Karpas-422 (cell line): ENCODE measurements around the gene PHYKPL. TPM values are rescaled to one million over a fixed set of nuclear protein-coding genes. Genes with fewer than 3 reads are reported as not detected.

ENCODE experiments used
- DNase-seq: peaks from one replicate; pipeline ENCODE4 v3.0.0-alpha.2; 2015
- H2AFZ ChIP-seq: fragments of 200-600 bp; sonication (generic); 2 replicates; pipeline ENCODE4 v1.6.1; 2014; ENCODE audit warnings: antibody characterized with exemption, low read length, mixed read lengths
- H3K27ac ChIP-seq: fragments of 200-600 bp; sonication (generic); 2 replicates; pipeline ENCODE4 v1.5.1; 2014; ENCODE audit warnings: mild to moderate bottlenecking, low read length, moderate library complexity
- H3K27me3 ChIP-seq: fragments of 200-600 bp; sonication (generic); 2 replicates; pipeline ENCODE4 v1.6.1; 2014; ENCODE audit warnings: low read length, mixed read lengths
- H3K36me3 ChIP-seq: fragments of 200-600 bp; sonication (generic); 2 replicates; pipeline ENCODE4 v1.6.1; 2014; ENCODE audit warnings: low read length, mixed read lengths; ENCODE audit not compliant: insufficient read depth
- H3K4me1 ChIP-seq: fragments of 200-600 bp; sonication (generic); 2 replicates; pipeline ENCODE4 v1.6.1; 2014; ENCODE audit warnings: mild to moderate bottlenecking, low read length, mixed read lengths
- H3K4me2 ChIP-seq: fragments of 200-600 bp; sonication (generic); 2 replicates; pipeline ENCODE4 v1.6.1; 2014; ENCODE audit warnings: low read length, low read depth, mild to moderate bottlenecking; ENCODE audit not compliant: poor library complexity, severe bottlenecking
- H3K4me3 ChIP-seq: fragments of 200-600 bp; sonication (generic); 2 replicates; pipeline ENCODE4 v1.5.1; 2014; ENCODE audit warnings: mild to moderate bottlenecking, antibody characterized with exemption, low read length, mixed read lengths
- H3K79me2 ChIP-seq: fragments of 200-600 bp; sonication (generic); 2 replicates; pipeline ENCODE4 v1.6.1; 2014; ENCODE audit warnings: mild to moderate bottlenecking, low read length, mixed read lengths
- H3K9ac ChIP-seq: fragments of 200-600 bp; sonication (generic); 2 replicates; pipeline ENCODE4 v1.6.0; 2014; ENCODE audit warnings: low read length
- H3K9me2 ChIP-seq: fragments of 200-600 bp; sonication (generic), shearing (Covaris generic); replicated peaks from 2 replicates; pipeline ENCODE4 v1.6.0; 2014; ENCODE audit warnings: mild to moderate bottlenecking, low read length, moderate library complexity; ENCODE audit not compliant: insufficient read depth
- H3K9me3 ChIP-seq: fragments of 300-700, 200-600 bp; sonication (generic); 2 replicates; pipeline ENCODE4 v1.6.1; 2014; ENCODE audit warnings: low read length, mixed read lengths
- H4K20me1 ChIP-seq: fragments of 200-600 bp; sonication (generic); 2 replicates; pipeline ENCODE4 v1.6.1; 2014; ENCODE audit warnings: mild to moderate bottlenecking, antibody characterized with exemption, low read length, low read depth; ENCODE audit not compliant: insufficient read depth
- total RNA-seq: library from RNA; depleted of rRNA; stranded (reverse); fragments of >200 nt; shearing (Covaris generic); gene quantifications from 2 replicates; pipeline ENCODE4 v1.2.3, GENCODE V29; 2014; ENCODE audit warnings: low replicate concordance

Gene PHYKPL
- total RNA-seq, 1 experiment from 2014 or later: 116 TPM

DNA sequence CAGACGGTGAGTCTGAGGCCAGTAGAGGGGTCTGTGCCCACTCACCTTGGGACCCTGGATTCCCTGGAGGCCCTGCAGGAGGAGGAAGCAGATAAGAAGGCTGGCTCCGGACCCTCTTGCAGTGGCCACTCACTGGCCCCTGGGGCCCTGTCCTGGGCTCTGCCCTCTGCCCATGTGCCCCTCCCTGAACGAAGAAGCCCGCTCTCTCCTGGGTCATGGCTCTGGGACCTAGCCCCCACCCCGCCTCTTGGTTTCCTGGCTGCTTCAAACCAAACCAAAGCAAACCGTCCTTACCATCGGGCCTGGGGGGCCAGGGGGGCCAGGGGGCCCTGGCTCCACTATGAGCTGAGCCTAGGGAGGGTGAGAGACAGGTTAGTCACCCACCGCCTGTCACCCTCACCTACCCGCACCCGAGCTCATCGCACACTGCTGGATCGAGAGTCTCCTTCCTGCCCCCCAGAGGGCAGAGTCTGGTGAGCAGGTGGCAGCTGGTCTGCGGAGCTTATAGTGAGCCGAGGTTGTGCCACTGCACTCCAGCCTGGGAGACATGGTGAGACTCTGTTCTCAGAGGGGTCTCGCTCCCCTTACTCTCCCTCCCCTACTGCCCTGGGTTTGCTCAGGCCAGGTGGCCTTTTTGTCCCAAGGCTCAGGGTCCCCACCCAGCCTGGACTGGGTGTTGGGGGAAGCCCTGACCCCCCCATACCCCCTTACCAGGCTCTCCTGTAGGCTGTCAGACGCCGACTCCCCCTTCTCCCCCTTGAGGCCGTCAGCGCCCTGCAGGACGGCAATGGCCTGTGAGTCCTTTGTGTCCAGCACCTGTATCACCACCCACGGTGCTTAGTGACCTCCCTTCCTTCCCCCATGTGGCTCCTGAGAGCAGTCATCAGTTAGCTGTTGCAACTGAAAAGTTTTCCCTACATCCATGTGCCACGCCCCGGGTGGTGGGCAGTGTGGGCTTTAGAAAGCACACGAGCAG, 15.2 kb upstream of the PHYKPL start:
- no peak overlapping the region for H2AFZ ChIP-seq
- no peaks in the 10 kb centered on the region for H4K20me1 ChIP-seq
- H3K27me3 ChIP-seq: no peaks in the 10 kb centered on the region
- no peaks in the 10 kb centered on the region for H3K36me3 ChIP-seq
- H3K79me2 ChIP-seq: no peaks in the 10 kb centered on the region
- H3K4me2 ChIP-seq: peak overlapping the region; percentile 68
- no peaks in the 10 kb centered on the region for H3K9me2 ChIP-seq
- H3K4me3 ChIP-seq: peak overlapping the region; percentile 57; the same call in 1 of the 2 replicates
- H3K27ac ChIP-seq: peak overlapping the region; percentile 100
- peak overlapping the region; percentile 79 for H3K9ac ChIP-seq
- H3K4me1 ChIP-seq: peaks cover 85% of the 10 kb centered on the region
- no peaks in the 10 kb centered on the region for H3K9me3 ChIP-seq
- peak; percentile 84 for DNase-seq

DNA sequence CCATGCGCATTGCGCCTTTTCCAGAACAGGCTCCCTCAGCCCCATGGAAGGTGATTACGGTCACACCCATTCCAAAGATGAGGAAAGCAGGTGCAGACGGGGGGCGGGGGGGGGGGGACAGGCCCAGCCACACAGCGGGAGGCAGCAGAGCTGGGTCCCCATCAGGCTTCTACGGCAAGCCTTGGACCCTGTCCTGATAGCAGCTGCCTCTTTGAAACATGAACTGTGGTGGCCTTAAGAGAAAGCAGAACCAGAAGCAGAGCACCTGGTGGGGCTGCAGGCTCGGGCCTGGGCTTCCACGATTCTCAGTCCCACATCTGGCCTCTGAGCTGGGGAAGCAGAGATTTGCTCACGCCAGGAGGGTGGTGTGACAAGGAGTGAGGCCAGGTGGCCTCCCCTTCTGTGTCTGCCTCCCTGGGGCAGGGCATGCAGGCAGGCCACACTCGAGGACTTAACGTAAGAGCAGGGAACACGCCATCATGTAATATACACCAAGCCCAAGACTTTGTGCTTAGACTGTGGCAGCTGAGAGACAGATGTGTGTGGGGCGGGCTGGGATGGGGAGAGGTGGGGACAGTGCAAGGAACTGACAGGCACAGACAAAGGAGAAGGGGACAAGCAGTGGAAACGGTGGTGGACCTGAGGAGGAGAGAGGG, 14.2 kb upstream of the PHYKPL start:
- Histone ChIP-seq H3K9me2 (no peaks in the 10 kb centered on the region), H3K27ac (peak overlapping the region; percentile 100)

DNA sequence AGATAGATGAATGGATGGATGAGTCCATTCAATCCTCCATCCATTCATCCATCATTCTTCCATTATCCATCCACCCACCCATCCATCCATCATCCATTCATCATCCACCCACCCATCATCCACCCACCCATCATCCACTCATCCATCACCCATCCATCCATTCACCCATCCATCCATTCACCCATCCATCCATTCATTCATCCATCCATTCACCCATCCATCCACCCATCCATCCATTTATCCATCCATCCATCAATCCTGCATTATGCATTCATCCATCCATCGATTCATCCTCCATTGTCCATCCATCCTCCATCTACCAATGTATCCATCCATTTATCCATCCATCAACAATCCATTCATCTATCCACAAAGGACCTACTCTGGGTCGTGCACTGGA, 12.8 kb upstream of the PHYKPL start:
- no peaks in the 10 kb centered on the region for H3K9me2 ChIP-seq

More for the DNA sequence above, 14.2 kb upstream of the PHYKPL start:
- Histone ChIP-seq H3K9me3 (no peaks in the 10 kb centered on the region), H3K27me3 (no peaks in the 10 kb centered on the region), H3K36me3 (no peaks in the 10 kb centered on the region), H3K4me3 (no peak overlapping the region), H3K9ac (peak overlapping the region; percentile 79), H3K4me2 (peak overlapping the region; percentile 68), H3K4me1 (peaks cover 76% of the 10 kb centered on the region), H4K20me1 (no peaks in the 10 kb centered on the region), H3K79me2 (no peaks in the 10 kb centered on the region), H2AFZ (no peak overlapping the region)
- peak; percentile 87 for DNase-seq

DNA sequence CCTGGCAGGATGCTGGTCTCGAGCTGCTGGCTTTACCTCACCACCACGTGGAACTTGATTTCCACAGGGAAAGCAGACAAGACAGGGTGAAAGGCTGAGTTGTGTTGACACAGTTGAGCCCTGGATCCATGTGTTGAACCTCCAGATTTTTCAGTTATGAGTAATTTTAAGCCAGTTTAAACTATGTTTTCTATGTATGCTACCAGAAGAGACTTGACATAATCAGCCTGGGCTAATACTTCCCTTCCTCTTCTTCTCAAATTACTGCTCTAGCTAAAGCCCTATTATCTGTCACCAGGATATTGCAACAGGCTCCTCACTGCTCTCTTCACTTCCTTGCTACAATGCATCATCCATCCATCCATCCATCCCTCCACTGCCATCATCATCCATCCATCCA, 12.0 kb upstream of the PHYKPL start:
- Histone ChIP-seq H4K20me1 (no peaks in the 10 kb centered on the region), H2AFZ (no peak overlapping the region), H3K9me2 (no peaks in the 10 kb centered on the region), H3K9ac (peak overlapping the region; percentile 56), H3K4me2 (peak overlapping the region; percentile 20), H3K79me2 (no peaks in the 10 kb centered on the region), H3K36me3 (no peaks in the 10 kb centered on the region), H3K27me3 (no peaks in the 10 kb centered on the region), H3K9me3 (no peaks in the 10 kb centered on the region), H3K27ac (peak overlapping the region; percentile 83), H3K4me3 (no peak overlapping the region), H3K4me1 (peaks cover 71% of the 10 kb centered on the region)
- peak; percentile 48 for DNase-seq

More for the DNA sequence above, 12.8 kb upstream of the PHYKPL start:
- Histone ChIP-seq H3K27me3 (no peaks in the 10 kb centered on the region), H3K4me1 (peaks cover 71% of the 10 kb centered on the region), H3K4me3 (no peak overlapping the region), H3K79me2 (no peaks in the 10 kb centered on the region), H4K20me1 (no peaks in the 10 kb centered on the region), H3K9me3 (no peaks in the 10 kb centered on the region), H3K4me2 (peak overlapping the region; percentile 2), H3K27ac (peak overlapping the region; percentile 100; the same call in 1 of the 2 replicates), H3K36me3 (no peaks in the 10 kb centered on the region), H3K9ac (no peak overlapping the region), H2AFZ (no peak overlapping the region)
- DNase-seq: no peak

DNA sequence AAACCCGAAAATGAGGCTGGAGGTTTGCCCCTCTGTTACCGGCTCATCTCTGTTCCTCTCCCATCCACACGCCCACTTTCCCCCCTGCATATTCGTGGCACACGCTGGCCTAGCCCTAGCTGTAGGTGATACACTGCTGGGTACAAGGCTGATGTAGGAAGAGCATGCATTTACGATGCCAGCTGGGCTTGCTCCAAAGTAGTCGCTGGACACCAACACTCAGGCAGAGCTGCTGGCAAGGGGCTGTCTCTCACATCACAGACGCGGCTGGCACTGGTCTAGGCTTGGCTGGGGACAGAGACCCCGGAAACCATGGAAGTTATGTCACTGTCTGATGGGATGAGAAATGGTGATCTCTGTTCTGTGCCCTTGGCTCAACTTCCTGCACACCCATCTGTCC, 9.8 kb upstream of the PHYKPL start:
- Histone ChIP-seq H3K36me3 (no peaks in the 10 kb centered on the region), H3K4me2 (no peak overlapping the region), H3K9me3 (no peaks in the 10 kb centered on the region), H3K27me3 (no peaks in the 10 kb centered on the region), H3K27ac (no peak overlapping the region), H2AFZ (no peak overlapping the region), H3K4me1 (peaks cover 68% of the 10 kb centered on the region), H3K79me2 (no peaks in the 10 kb centered on the region), H3K4me3 (no peak overlapping the region), H3K9ac (no peak overlapping the region), H4K20me1 (no peaks in the 10 kb centered on the region), H3K9me2 (no peaks in the 10 kb centered on the region)
- peak; percentile 38 for DNase-seq

DNA sequence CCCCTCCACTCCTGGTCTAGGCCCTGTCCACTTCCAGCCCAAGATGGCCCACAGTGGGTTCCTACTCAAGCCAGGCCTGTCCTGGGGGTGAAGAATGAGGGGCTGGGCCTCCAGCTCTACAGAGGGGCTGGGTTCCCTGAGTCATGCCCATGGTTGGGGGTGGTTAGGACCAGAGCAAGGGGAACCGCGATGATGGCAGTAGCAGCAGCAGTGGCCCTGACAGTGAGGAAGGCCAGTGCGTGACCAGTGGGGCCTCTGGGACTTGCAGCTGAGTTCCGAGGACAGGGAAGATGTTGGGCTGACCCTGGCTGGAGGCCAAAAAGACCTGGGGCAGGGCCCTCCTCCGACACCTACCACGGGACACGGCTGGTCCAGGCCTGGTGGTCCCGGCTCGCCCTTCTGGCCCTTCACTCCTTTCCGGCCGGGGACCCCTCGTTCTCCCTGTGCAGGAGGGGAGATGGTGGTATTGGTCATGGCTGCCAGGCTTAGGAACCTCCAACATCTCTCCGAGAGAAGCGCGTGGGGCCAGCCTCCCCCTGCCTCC, 9.2 kb upstream of the PHYKPL start:
- H3K79me2 ChIP-seq: no peaks in the 10 kb centered on the region
- H3K4me2 ChIP-seq: no peak overlapping the region
- no peak overlapping the region for H3K4me3 ChIP-seq
- no peaks in the 10 kb centered on the region for H3K36me3 ChIP-seq
- H3K9me3 ChIP-seq: no peaks in the 10 kb centered on the region
- no peak overlapping the region for H3K9ac ChIP-seq
- H3K9me2 ChIP-seq: no peaks in the 10 kb centered on the region
- H3K27me3 ChIP-seq: no peaks in the 10 kb centered on the region
- no peak for DNase-seq
- no peak overlapping the region for H2AFZ ChIP-seq
- H3K27ac ChIP-seq: no peak overlapping the region
- H4K20me1 ChIP-seq: no peaks in the 10 kb centered on the region
- peaks cover 61% of the 10 kb centered on the region for H3K4me1 ChIP-seq

DNA sequence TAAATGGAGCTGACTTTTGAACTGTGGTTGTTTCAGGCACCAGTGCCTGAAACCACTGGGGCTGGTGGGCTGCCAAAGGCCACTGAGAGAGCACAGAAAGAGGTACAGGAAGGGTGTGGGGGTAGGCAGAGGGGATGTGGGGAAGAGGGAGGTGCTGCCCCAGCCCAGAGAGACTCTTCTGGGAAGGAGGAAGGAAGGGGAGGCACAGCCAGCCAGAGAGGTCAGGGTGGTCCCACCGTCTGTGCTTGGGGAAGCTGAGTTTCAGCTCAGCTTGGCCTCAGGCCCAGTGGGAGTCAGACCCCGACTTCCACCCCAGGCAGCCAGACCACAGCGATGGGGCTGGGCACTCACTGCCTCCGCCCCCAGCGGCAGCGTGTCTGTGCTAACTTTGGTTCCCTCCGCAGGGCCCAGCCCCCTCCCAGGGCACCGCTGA, 8.6 kb upstream of the PHYKPL start:
- peak overlapping the region; percentile 68 for H3K27ac ChIP-seq
- DNase-seq: no peak
- no peaks in the 10 kb centered on the region for H3K9me3 ChIP-seq
- H3K27me3 ChIP-seq: no peaks in the 10 kb centered on the region
- H3K9me2 ChIP-seq: no peaks in the 10 kb centered on the region
- no peak overlapping the region for H3K9ac ChIP-seq
- H3K4me1 ChIP-seq: peaks cover 56% of the 10 kb centered on the region
- no peaks in the 10 kb centered on the region for H4K20me1 ChIP-seq
- no peaks in the 10 kb centered on the region for H3K36me3 ChIP-seq
- H2AFZ ChIP-seq: no peak overlapping the region
- no peaks in the 10 kb centered on the region for H3K79me2 ChIP-seq
- no peak overlapping the region for H3K4me3 ChIP-seq
- no peak overlapping the region for H3K4me2 ChIP-seq

DNA sequence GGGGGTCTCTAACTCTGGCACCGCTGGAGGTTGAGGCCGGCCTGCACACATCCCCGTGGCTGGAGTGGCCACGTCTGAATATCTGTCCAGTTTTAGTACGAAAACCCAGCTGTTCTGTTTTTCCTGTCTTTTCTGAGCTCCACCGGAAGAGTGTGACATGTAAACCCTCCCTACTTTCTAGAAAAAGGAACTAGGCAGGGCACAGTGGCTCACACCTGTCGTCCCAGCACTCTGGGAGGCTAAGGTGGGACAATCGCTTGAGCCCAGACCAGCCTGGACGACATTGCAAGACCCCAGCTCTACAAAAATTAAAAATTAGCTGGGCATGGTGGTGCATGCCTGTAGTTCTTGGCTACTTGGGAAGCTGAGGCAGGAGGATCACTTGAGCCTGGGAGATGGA, 8.2 kb upstream of the PHYKPL start:
- Histone ChIP-seq H3K4me1 (peaks cover 51% of the 10 kb centered on the region), H3K9ac (no peak overlapping the region)

More for the DNA sequence above, 8.2 kb upstream of the PHYKPL start:
- Histone ChIP-seq H3K4me2 (no peak overlapping the region), H3K27ac (peak overlapping the region; percentile 68), H3K9me3 (no peaks in the 10 kb centered on the region), H4K20me1 (no peaks in the 10 kb centered on the region), H2AFZ (no peak overlapping the region), H3K9me2 (no peaks in the 10 kb centered on the region), H3K27me3 (no peaks in the 10 kb centered on the region), H3K36me3 (no peaks in the 10 kb centered on the region), H3K79me2 (no peaks in the 10 kb centered on the region), H3K4me3 (no peak overlapping the region)
- DNase-seq: no peak
